Measurements from ENCODE around the gene THG1L.

DNA sequence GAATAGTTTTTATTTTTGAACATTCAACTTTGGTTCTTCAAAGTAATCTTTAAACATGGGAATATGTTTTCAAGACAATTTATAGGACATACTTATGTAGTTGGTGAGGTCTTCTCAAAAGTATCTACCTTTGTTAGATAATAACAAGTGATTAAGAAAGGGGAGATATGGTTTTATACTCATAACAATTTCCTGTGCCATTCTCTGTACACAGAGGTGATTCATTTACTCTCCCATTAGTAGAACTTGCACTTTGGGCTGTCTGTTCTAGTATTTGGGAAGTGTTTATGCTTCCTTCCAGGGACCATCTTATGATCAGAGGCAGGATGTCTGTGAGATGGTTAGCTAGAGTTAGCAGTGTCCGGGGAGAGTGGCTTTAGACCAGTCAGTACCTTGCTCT, 27.5 kb downstream of the THG1L start:
- TF ChIP-seq BHLHE40 (IDR thresholded peaks at IDR 0.05; ENCODE audit: borderline replicate concordance in 1 of 2, low read depth in 2 of 2, low read length in 1 of 2) = no peak
- TF ChIP-seq EZH2 (IDR thresholded peaks at IDR 0.05; ENCODE audit: borderline replicate concordance, control insufficient read depth, low read depth, low read length) = no peak
- TF ChIP-seq JUNB (IDR thresholded peaks at IDR 0.05) = no peak
- TF ChIP-seq POLR2A (IDR thresholded peaks at IDR 0.05; ENCODE audit: low read depth, low read length) = no peak
- no peak for TF ChIP-seq EP300 (IDR thresholded peaks at IDR 0.05; ENCODE audit: borderline replicate concordance in 1 of 2, control insufficient read depth in 1 of 2, low read depth in 2 of 2, low read length in 2 of 2)
- TF ChIP-seq, protein P1, sequence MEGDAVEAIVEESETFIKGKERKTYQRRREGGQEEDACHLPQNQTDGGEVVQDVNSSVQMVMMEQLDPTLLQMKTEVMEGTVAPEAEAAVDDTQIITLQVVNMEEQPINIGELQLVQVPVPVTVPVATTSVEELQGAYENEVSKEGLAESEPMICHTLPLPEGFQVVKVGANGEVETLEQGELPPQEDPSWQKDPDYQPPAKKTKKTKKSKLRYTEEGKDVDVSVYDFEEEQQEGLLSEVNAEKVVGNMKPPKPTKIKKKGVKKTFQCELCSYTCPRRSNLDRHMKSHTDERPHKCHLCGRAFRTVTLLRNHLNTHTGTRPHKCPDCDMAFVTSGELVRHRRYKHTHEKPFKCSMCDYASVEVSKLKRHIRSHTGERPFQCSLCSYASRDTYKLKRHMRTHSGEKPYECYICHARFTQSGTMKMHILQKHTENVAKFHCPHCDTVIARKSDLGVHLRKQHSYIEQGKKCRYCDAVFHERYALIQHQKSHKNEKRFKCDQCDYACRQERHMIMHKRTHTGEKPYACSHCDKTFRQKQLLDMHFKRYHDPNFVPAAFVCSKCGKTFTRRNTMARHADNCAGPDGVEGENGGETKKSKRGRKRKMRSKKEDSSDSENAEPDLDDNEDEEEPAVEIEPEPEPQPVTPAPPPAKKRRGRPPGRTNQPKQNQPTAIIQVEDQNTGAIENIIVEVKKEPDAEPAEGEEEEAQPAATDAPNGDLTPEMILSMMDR (IDR thresholded peaks at IDR 0.05 in 2 of 3, conservative IDR thresholded peaks at IDR 0.05 in 1 of 3; ENCODE audit: control insufficient read depth in 2 of 3, extremely low read depth in 1 of 3, insufficient read depth in 1 of 3, low read depth in 3 of 3, low read length in 3 of 3) = no peak
- TF ChIP-seq RCOR1 (conservative IDR thresholded peaks at IDR 0.05; ENCODE audit: low read depth, low read length) = no peak
- no peak for TF ChIP-seq MYC (IDR thresholded peaks at IDR 0.05; ENCODE audit: insufficient read depth, insufficient read length, insufficient replicate concordance, low read length, severe bottlenecking)
- no peak for TF ChIP-seq SP1 (IDR thresholded peaks at IDR 0.05; ENCODE audit: low read depth, low read length)
- TF ChIP-seq POLR2AphosphoS5 (IDR thresholded peaks at IDR 0.05; ENCODE audit: low read length) = no peak
- TF ChIP-seq ATF7 (IDR thresholded peaks at IDR 0.05; ENCODE audit: low read depth) = no peak
- no peak for TF ChIP-seq MXI1 (IDR thresholded peaks at IDR 0.05; ENCODE audit: low read depth, low read length)
- no peak for TF ChIP-seq JUND (IDR thresholded peaks at IDR 0.05; ENCODE audit: low read depth, low read length)
- TF ChIP-seq CHD4 (IDR thresholded peaks at IDR 0.05) = no peak

Data from GM12878 (cell line).